Calu3 (cell line): Measurements from ENCODE around the gene TSPAN17. TPM values are rescaled to one million over a fixed set of nuclear protein-coding genes. Genes with fewer than 3 reads are reported as not detected.
"Not testable (repeated sequence)": the region's sequence is repeated elsewhere in the genome, so short reads cannot be mapped to it uniquely, and the experiment has no call there.

ENCODE experiments used
- Bru-seq: library from RNA; stranded (reverse); fragments of 400-500 nt; gene quantifications from one replicate; lab custom pipeline; 2021; lab: Mats Ljungman, UMichigan
- BruChase-seq, 2 experiments: library from RNA; stranded (reverse); fragments of 400-500 nt; gene quantifications; one replicate each; lab custom pipeline; 2021; lab: Mats Ljungman, UMichigan
- BruUV-seq: library from RNA; stranded (reverse); fragments of 400-500 nt; replicated peaks from 2 replicates; lab custom pipeline; 2021; lab: Mats Ljungman, UMichigan
- CTCF ChIA-PET: fragments of 300-600 bp; sonication (Branson Sonifier 250); formaldehyde crosslinking; loops from one replicate; lab custom pipeline; 2022; ENCODE audit warnings: antibody characterized with exemption; lab: Charles Lee
- DNase-seq: peaks from one replicate; pipeline ENCODE4 v3.0.0; 2022
- H3K27ac Mint-ChIP-seq: one replicate; pipeline ENCODE4 v1.8.0; 2022; ENCODE audit warnings: mixed read lengths; ENCODE audit not compliant: unreplicated experiment
- H3K27me3 Mint-ChIP-seq: one replicate; pipeline ENCODE4 v1.8.0; 2022; ENCODE audit warnings: mixed read lengths; ENCODE audit not compliant: unreplicated experiment
- H3K36me3 Mint-ChIP-seq: one replicate; pipeline ENCODE4 v1.8.0; 2022; ENCODE audit warnings: mild to moderate bottlenecking, moderate library complexity, mixed read lengths; ENCODE audit not compliant: insufficient read depth, unreplicated experiment
- H3K4me1 Mint-ChIP-seq: one replicate; pipeline ENCODE4 v1.8.0; 2022; ENCODE audit warnings: mild to moderate bottlenecking, low read depth, mixed read lengths; ENCODE audit not compliant: unreplicated experiment
- H3K4me3 Mint-ChIP-seq: one replicate; pipeline ENCODE4 v1.8.0; 2022; ENCODE audit warnings: mild to moderate bottlenecking, low read depth, moderate library complexity, mixed read lengths; ENCODE audit not compliant: unreplicated experiment
- H3K9me3 Mint-ChIP-seq: one replicate; pipeline ENCODE4 v1.8.0; 2022; ENCODE audit warnings: low read depth, mixed read lengths; ENCODE audit not compliant: unreplicated experiment
- intact Hi-C: fragments of 100-400 bp; cut with micrococcal nuclease; formaldehyde crosslinking; loops from one replicate; pipeline ENCODE4 v1.10.0; 2022; ENCODE audit not compliant: unreplicated experiment
- long read RNA-seq: library from polyadenylated mRNA; stranded (forward); transcript quantifications from one replicate; pipeline ENCODE4 v2.0.0, GENCODE V29; 2022
- total RNA-seq: library from RNA; stranded (reverse); gene quantifications from 2 replicates; pipeline ENCODE4 v1.2.3, GENCODE V29; 2022
- TF ChIP-seq, protein P1 (sequence below): fragments of 200-600 bp; IDR thresholded peaks from one replicate; pipeline ENCODE4 v1.8.0; 2022; ENCODE audit warnings: antibody characterized with exemption; ENCODE audit not compliant: unreplicated experiment

TSPAN17 gene, protein sequence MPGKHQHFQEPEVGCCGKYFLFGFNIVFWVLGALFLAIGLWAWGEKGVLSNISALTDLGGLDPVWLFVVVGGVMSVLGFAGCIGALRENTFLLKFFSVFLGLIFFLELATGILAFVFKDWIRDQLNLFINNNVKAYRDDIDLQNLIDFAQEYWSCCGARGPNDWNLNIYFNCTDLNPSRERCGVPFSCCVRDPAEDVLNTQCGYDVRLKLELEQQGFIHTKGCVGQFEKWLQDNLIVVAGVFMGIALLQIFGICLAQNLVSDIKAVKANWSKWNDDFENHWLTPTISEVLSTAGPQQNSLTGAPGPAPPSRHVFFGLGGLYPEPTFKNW
- total RNA-seq = 66.3 and 67.7 TPM in 2 replicates
- percentile 59 among the genes with signal in this experiment for Bru-seq, nascent RNA
- percentile 87 among the genes with signal in this experiment for BruChase-seq, experiment 1, labeled RNA remaining after a 6-hour chase
- BruChase-seq, experiment 2, labeled RNA remaining after a 2-hour chase = percentile 82 among the genes with signal in this experiment
- long read RNA-seq, partial matches to known transcripts = 23 of 31 reads
- long read RNA-seq, other reads (novel, unspliced or antisense) = 3 of 31 reads

- H3K9me3 Mint-ChIP-seq = no peaks in the 10 kb centered on the region
- H3K27me3 Mint-ChIP-seq = no peaks in the 10 kb centered on the region
- BruUV-seq = no TSS peak
- H3K27ac Mint-ChIP-seq = peak within 1 kb of the TSS; percentile 30
- peaks cover 19% of the 10 kb centered on the region for H3K4me1 Mint-ChIP-seq
- TF ChIP-seq, protein P1, sequence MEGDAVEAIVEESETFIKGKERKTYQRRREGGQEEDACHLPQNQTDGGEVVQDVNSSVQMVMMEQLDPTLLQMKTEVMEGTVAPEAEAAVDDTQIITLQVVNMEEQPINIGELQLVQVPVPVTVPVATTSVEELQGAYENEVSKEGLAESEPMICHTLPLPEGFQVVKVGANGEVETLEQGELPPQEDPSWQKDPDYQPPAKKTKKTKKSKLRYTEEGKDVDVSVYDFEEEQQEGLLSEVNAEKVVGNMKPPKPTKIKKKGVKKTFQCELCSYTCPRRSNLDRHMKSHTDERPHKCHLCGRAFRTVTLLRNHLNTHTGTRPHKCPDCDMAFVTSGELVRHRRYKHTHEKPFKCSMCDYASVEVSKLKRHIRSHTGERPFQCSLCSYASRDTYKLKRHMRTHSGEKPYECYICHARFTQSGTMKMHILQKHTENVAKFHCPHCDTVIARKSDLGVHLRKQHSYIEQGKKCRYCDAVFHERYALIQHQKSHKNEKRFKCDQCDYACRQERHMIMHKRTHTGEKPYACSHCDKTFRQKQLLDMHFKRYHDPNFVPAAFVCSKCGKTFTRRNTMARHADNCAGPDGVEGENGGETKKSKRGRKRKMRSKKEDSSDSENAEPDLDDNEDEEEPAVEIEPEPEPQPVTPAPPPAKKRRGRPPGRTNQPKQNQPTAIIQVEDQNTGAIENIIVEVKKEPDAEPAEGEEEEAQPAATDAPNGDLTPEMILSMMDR = no peak
- intact Hi-C loops = loop anchor here (2.0 kb wide), 1 partner anchor 72 kb away; no protein-coding TSS in a partner anchor
- CTCF ChIA-PET = interaction anchor here (0.6 to 2.5 kb wide), 10 partner anchors 12 to 287 kb away, joined by 3 to 12 read pairs (median 4); partner anchors contain the start of genes EIF4E1B, RNF44 and SNCB
- H3K36me3 Mint-ChIP-seq = peaks cover 28% of the 10 kb centered on the region
- H3K4me3 Mint-ChIP-seq = peak within 1 kb of the TSS; percentile 74
- DNase-seq = peak; percentile 100
These were observed at the start of gene TSPAN17 for GRCh38 chr5:176647030-176647842. Gene TSPAN17 (plus strand): TSS chr5:176647484. CDS start chr5:176647616, 132 bp downstream.

DNA sequence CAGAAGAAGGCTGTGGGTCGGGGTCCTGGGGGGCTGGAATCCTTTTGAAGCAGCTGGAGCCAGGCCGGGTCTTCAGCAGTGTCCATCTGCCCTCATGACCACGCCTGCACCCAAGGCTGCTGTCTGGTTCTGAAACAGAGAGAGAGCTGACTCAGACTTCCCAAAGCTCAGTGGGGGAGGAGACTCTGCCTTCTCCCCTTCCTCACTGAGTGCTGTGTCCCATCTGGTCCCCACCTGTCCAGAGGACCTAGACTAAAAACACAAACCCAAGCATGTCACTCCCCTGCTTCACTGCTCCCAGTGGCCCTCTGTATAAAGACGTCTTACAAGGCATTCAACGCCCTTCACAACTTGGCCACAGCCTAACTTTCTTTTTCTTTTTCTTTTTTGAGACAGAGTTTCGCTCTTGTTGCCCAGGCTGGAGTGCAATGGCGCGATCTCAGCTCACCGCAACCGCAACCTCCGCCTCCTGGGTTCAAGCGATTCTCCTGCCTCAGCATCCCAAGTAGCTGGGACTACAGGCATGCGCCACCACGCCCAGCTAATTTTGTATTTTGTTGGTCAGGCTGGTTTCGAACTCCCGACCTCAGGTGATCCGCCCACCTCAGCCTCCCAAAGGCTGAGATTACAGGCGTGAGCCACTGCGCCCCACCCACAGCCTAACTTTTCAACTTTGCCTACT, 47.4 kb upstream of the TSPAN17 start:
- intact Hi-C loops, H3K27ac Mint-ChIP-seq, H3K36me3 Mint-ChIP-seq, H3K9me3 Mint-ChIP-seq, CTCF ChIA-PET, H3K27me3 Mint-ChIP-seq, BruUV-seq, H3K4me1 Mint-ChIP-seq, H3K4me3 Mint-ChIP-seq, DNase-seq: not testable (repeated sequence)

- Mint-ChIP-seq H3K27ac (no peak overlapping the region), H3K4me3 (no peak overlapping the region), H3K36me3 (no peaks in the 10 kb centered on the region), H3K27me3 (no peaks in the 10 kb centered on the region), H3K9me3 (no peaks in the 10 kb centered on the region), H3K4me1 (peaks cover 9% of the 10 kb centered on the region)
- TF ChIP-seq, protein P1 = no peak
- intact Hi-C loops = no loop called here
- CTCF ChIA-PET = no interaction called here
- no peak for DNase-seq
- no TSS peak for BruUV-seq
These were observed 45.3 kb upstream of the TSPAN17 start for GRCh38 chr5:176601901-176602482.

- BruUV-seq = no TSS peak
- no peak for DNase-seq
- Mint-ChIP-seq H3K9me3 (no peaks in the 10 kb centered on the region), H3K27ac (no peak overlapping the region), H3K4me1 (peaks cover 9% of the 10 kb centered on the region), H3K4me3 (no peak overlapping the region), H3K27me3 (no peaks in the 10 kb centered on the region), H3K36me3 (no peaks in the 10 kb centered on the region)
- intact Hi-C loops = no loop called here
- CTCF ChIA-PET = no interaction called here
- TF ChIP-seq, protein P1 = no peak
These were observed 44.2 kb upstream of the TSPAN17 start for GRCh38 chr5:176603091-176603490.
